K562 (cell line): ENCODE results near the gene NOL4L. TPM values are rescaled to one million over a fixed set of nuclear protein-coding genes. Genes with fewer than 3 reads are reported as not detected.

ENCODE experiments used
- BCLAF1 ChIP-seq, 2 experiments: fragments of 450-650 bp in 1 of 2; IDR thresholded peaks; 2 replicates each; pipeline ENCODE4 v1.6.1; 2011 to 2017; ENCODE audit warnings: low read depth in 2 of 2, antibody characterized with exemption in 1 of 2, borderline replicate concordance in 1 of 2, low read length in 1 of 2, mild to moderate bottlenecking in 1 of 2, mixed read lengths in 1 of 2; ENCODE audit not compliant: control insufficient read depth in 1 of 2
- COPS2 ChIP-seq: fragments of 450-650 bp; conservative IDR thresholded peaks from 2 replicates; pipeline ENCODE4 v1.6.1; 2016; ENCODE audit warnings: mild to moderate bottlenecking, moderate library complexity
- DNMT1 ChIP-seq: fragments of 450-650 bp; IDR thresholded peaks from 2 replicates; pipeline ENCODE4 v1.6.1; 2016; ENCODE audit warnings: antibody characterized with exemption, mild to moderate bottlenecking
- ETV5 ChIP-seq: sonication (generic); formaldehyde crosslinking; IDR thresholded peaks from 2 replicates; pipeline ENCODE4 v1.4.0; 2020; ENCODE audit warnings: low read depth, mild to moderate bottlenecking, missing genetic modification reagents
- HCFC1 ChIP-seq: IDR thresholded peaks from 2 replicates; pipeline ENCODE4 v1.6.1; 2012; ENCODE audit warnings: low read depth, low read length, improper control_type of control experiment
- HDAC1 ChIP-seq, 2 experiments: fragments of 450-650 bp; IDR thresholded peaks; 2 replicates each; pipeline ENCODE4 v1.6.1; 2016 to 2017; ENCODE audit warnings: inconsistent platforms in 1 of 2, mild to moderate bottlenecking in 1 of 2, moderate library complexity in 1 of 2
- HNRNPH1 ChIP-seq: fragments of 200-400 bp; formaldehyde crosslinking; optimal IDR thresholded peaks from 2 replicates; pipeline ENCODE3; 2017; ENCODE audit warnings: low read depth, mild to moderate bottlenecking, low read length, moderate library complexity
- MAZ ChIP-seq, 2 experiments: fragments of 450-650 bp in 1 of 2; sonication (generic) in 1 of 2; formaldehyde crosslinking; IDR thresholded peaks in 1 of 2; conservative IDR thresholded peaks in 1 of 2; 2 replicates each; pipeline versions ENCODE4 v1.4.0 to v1.5.0; 2020; ENCODE audit warnings: mild to moderate bottlenecking in 1 of 2, missing genetic modification reagents in 1 of 2
- NRF1 ChIP-seq, 2 experiments: fragments of 450-650 bp; IDR thresholded peaks in 1 of 2; conservative IDR thresholded peaks in 1 of 2; 2 replicates each; pipeline ENCODE4 v1.6.1; 2014; ENCODE audit warnings: mild to moderate bottlenecking in 2 of 2
- RBFOX2 ChIP-seq: fragments of 200-400 bp; formaldehyde crosslinking; IDR thresholded peaks from 2 replicates; pipeline ENCODE4 v1.6.1; 2017; ENCODE audit warnings: low read depth, mild to moderate bottlenecking, low read length, moderate library complexity
- SAFB ChIP-seq: fragments of 200-400 bp; formaldehyde crosslinking; IDR thresholded peaks from 2 replicates; pipeline ENCODE4 v1.6.1; 2017; ENCODE audit warnings: low read depth, low read length, borderline replicate concordance
- SP1 ChIP-seq: sonication (generic); formaldehyde crosslinking; IDR thresholded peaks from 2 replicates; pipeline ENCODE4 v1.8.1; 2022; ENCODE audit warnings: mild to moderate bottlenecking, missing genetic modification reagents
- SREBF2 ChIP-seq: sonication (generic); formaldehyde crosslinking; IDR thresholded peaks from 2 replicates; pipeline ENCODE4 v1.4.0; 2020; ENCODE audit warnings: mild to moderate bottlenecking, missing genetic modification reagents
- STAT5B ChIP-seq: fragments of 250-450 bp; sonication (Bioruptor Pico); IDR thresholded peaks from 2 replicates; pipeline ENCODE4 v1.8.0; 2021; ENCODE audit warnings: mild to moderate bottlenecking, inconsistent platforms
- TBP ChIP-seq: optimal IDR thresholded peaks from 2 replicates; pipeline ENCODE3; 2011; ENCODE audit warnings: low read depth, low read length, improper control_type of control experiment
- ZKSCAN8 ChIP-seq: fragments of 200-800 bp; sonication (Bioruptor generic); IDR thresholded peaks from 2 replicates; pipeline ENCODE4 v1.6.1; 2016; ENCODE audit warnings: missing genetic modification characterization, missing compliant biosample characterization
- ZNF592 ChIP-seq: fragments of 450-650 bp; IDR thresholded peaks from 2 replicates; pipeline ENCODE4 v1.6.1; 2017; ENCODE audit warnings: antibody characterized with exemption, mild to moderate bottlenecking
- ZNF77 ChIP-seq: fragments of 250-450 bp; sonication (Bioruptor Pico); IDR thresholded peaks from 2 replicates; pipeline ENCODE4 v1.5.0; 2020
- polyA plus RNA-seq, 8 experiments: library from polyadenylated mRNA; depleted of rRNA in 4 of 8; stranded (reverse) in 5 of 8; unstranded in 3 of 8; fragments of >200 nt; fragmentation: Nextera tagmentation in 2 of 8; fragmentation: Illumina TruSeq in 1 of 8; extraction: Ambion mirVana in 2 of 8; extraction: Trizol in 1 of 8; gene quantifications; 2 replicates each; pipeline versions ENCODE4 v1.2.1 to v1.2.3, GENCODE V29; 2011 to 2014; ENCODE audit warnings: inconsistent platforms in 1 of 8, missing spikeins in 1 of 8
- total RNA-seq, 7 experiments: library from RNA; depleted of rRNA in 6 of 7; stranded (reverse); fragments of >200 nt in 6 of 7; fragmentation: Illumina TruSeq in 2 of 7; extraction: Trizol in 2 of 7; gene quantifications; 2 replicates each; pipeline versions ENCODE4 v1.2.1 to v1.2.3, GENCODE V29; 2011 to 2021; ENCODE audit warnings: low replicate concordance in 1 of 7
- TF ChIP-seq, protein P1 (sequence below): fragments of 250-450 bp; sonication (Bioruptor Pico); IDR thresholded peaks from 2 replicates; pipeline ENCODE4 v1.5.0; 2020; ENCODE audit warnings: mild to moderate bottlenecking

NOL4L gene
- total and polyA plus RNA-seq, 9 of the 15 experiments (the other 6 are each of a cell fraction or from before 2014, with no cell fraction given): 5.1 to 36.2 (median 13.6) TPM

- no peak for TF ChIP-seq BCLAF1 (IDR thresholded peaks at IDR 0.05; ENCODE audit: borderline replicate concordance in 1 of 2, control insufficient read depth in 1 of 2, low read depth in 2 of 2, low read length in 1 of 2)
- peak; percentile 80; the same call in 1 of the 2 replicates for TF ChIP-seq ZNF592
- TF ChIP-seq HNRNPH1: no peak
- TF ChIP-seq SP1: peak; percentile 67; the same call in 1 of the 2 replicates
- TF ChIP-seq TBP: peak; percentile 44
- peak in 1 of 2 experiments; percentile 67; a peak in 1 of 4 replicates for TF ChIP-seq HDAC1 (IDR thresholded peaks at IDR 0.05)
- no peak for TF ChIP-seq HCFC1
- peak; percentile 80 for TF ChIP-seq RBFOX2
- peak; percentile 36 for TF ChIP-seq ETV5
- TF ChIP-seq, protein P1, sequence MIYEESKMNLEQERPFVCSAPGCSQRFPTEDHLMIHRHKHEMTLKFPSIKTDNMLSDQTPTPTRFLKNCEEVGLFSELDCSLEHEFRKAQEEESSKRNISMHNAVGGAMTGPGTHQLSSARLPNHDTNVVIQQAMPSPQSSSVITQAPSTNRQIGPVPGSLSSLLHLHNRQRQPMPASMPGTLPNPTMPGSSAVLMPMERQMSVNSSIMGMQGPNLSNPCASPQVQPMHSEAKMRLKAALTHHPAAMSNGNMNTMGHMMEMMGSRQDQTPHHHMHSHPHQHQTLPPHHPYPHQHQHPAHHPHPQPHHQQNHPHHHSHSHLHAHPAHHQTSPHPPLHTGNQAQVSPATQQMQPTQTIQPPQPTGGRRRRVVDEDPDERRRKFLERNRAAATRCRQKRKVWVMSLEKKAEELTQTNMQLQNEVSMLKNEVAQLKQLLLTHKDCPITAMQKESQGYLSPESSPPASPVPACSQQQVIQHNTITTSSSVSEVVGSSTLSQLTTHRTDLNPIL (CRISPR knock-in tag): no peak
- TF ChIP-seq NRF1 (conservative IDR thresholded peaks at IDR 0.05 in 1 of 2, IDR thresholded peaks at IDR 0.05 in 1 of 2): peak; percentile 41 to 55
- no peak for TF ChIP-seq ZNF77 (CRISPR knock-in tag)
- no peak for TF ChIP-seq DNMT1
- TF ChIP-seq COPS2: no peak
- no peak for TF ChIP-seq STAT5B (CRISPR knock-in tag)
- TF ChIP-seq MAZ (CRISPR knock-in tag; conservative IDR thresholded peaks at IDR 0.05 in 1 of 2, IDR thresholded peaks at IDR 0.05 in 1 of 2): peak; percentile 94 to 99
- TF ChIP-seq ZKSCAN8 (CRISPR knock-in tag): peak; percentile 14; the same call in 1 of the 2 replicates
- TF ChIP-seq SREBF2 (CRISPR knock-in tag): no peak
- no peak for TF ChIP-seq SAFB
Measured at GRCh38 chr20:32474967-32475811, 109.9 kb downstream of the NOL4L start (continued).
